ENCODE data around the gene MICU1. TPM values are rescaled to one million over a fixed set of nuclear protein-coding genes. Genes with fewer than 3 reads are reported as not detected.

MICU1 gene
- total RNA-seq, 2 experiments from 2014 or later, result 9.4 to 12.1 TPM

GRCh38 chr10:72375173-72375572 lies 250.7 kb downstream of the MICU1 start:
- Histone ChIP-seq H3K36me3 (ENCODE audit: insufficient read depth, low read length) (peaks cover 7% of the 10 kb centered on the region), H3K27me3 (ENCODE audit: control insufficient read depth in 1 of 2, insufficient read depth in 2 of 2, low read length in 2 of 2) (no peaks in the 10 kb centered on the region), H3K27ac (ENCODE audit: low read depth in 1 of 2, low read length in 2 of 2) (no peak overlapping the region), H3K4me1 (ENCODE audit: insufficient read depth, low read length) (peaks cover 21% of the 10 kb centered on the region), H3K9me3 (ENCODE audit: control insufficient read depth in 1 of 2, insufficient read depth in 1 of 2, low read length in 2 of 2) (no peaks in the 10 kb centered on the region), H3K4me3 (ENCODE audit: low read length) (no peak overlapping the region)
- ChIA-PET CTCF (interaction anchor here (1.4 kb wide), 1 partner anchor 11 kb away, joined by 8 read pairs; no protein-coding TSS in a partner anchor), POLR2A (no interaction called here)
- no peak for TF ChIP-seq CTCF (IDR thresholded peaks at IDR 0.05)
- Mint-ChIP-seq H3K27me3 (no peaks in the 10 kb centered on the region), H3K9me3 (no peaks in the 10 kb centered on the region), H3K4me3 (no peak overlapping the region), H3K27ac (no peak overlapping the region), H3K4me1 (ENCODE audit: low read depth) (peaks cover 6% of the 10 kb centered on the region), H3K36me3 (ENCODE audit: low read depth) (peaks cover 20% of the 10 kb centered on the region)
- DNase-seq, result no peak
- ATAC-seq (ENCODE audit: poor library complexity), result no peak
- intact Hi-C loops (cut with DNase I, micrococcal nuclease), result no loop called here

GRCh38 chr10:72370201-72370722 lies 255.6 kb downstream of the MICU1 start:
- H3K4me1 ChIP-seq (ENCODE audit: insufficient read depth, low read length), result peaks cover 25% of the 10 kb centered on the region
- H3K4me3 Mint-ChIP-seq, result peak overlapping the region; percentile 8
- H3K36me3 ChIP-seq (ENCODE audit: insufficient read depth, low read length), result peaks cover 19% of the 10 kb centered on the region
- peaks cover 15% of the 10 kb centered on the region for H3K4me1 Mint-ChIP-seq (ENCODE audit: low read depth)
- no peak for TF ChIP-seq CTCF (IDR thresholded peaks at IDR 0.05)
- peak overlapping the region in 1 of 2 donors; percentile 34 for H3K27ac ChIP-seq (ENCODE audit: low read depth in 1 of 2, low read length in 2 of 2)
- ChIA-PET POLR2A (interaction anchor here (0.6 kb wide), 1 partner anchor 122 kb away, joined by 3 read pairs; no protein-coding TSS in a partner anchor), CTCF (interaction anchor here (1.2 kb wide), 1 partner anchor 464 kb away, joined by 3 read pairs; no protein-coding TSS in a partner anchor)
- H3K9me3 Mint-ChIP-seq, result no peaks in the 10 kb centered on the region
- DNase-seq (peak in 4 of 14 experiments; percentile 12 to 85 (median 75)), ATAC-seq (ENCODE audit: poor library complexity) (peak; percentile 86)
- H3K27me3 ChIP-seq (ENCODE audit: control insufficient read depth in 1 of 2, insufficient read depth in 2 of 2, low read length in 2 of 2), result no peaks in the 10 kb centered on the region
- intact Hi-C loops (cut with DNase I, micrococcal nuclease), result no loop called here
- no peaks in the 10 kb centered on the region for H3K9me3 ChIP-seq (ENCODE audit: control insufficient read depth in 1 of 2, insufficient read depth in 1 of 2, low read length in 2 of 2)
- no peaks in the 10 kb centered on the region for H3K27me3 Mint-ChIP-seq
- H3K27ac Mint-ChIP-seq, result peak overlapping the region; percentile 69
- peaks cover 43% of the 10 kb centered on the region for H3K36me3 Mint-ChIP-seq (ENCODE audit: low read depth)
- no peak overlapping the region for H3K4me3 ChIP-seq (ENCODE audit: low read length)

GRCh38 chr10:72367301-72367960 lies 258.4 kb downstream of the MICU1 start:
- ATAC-seq (ENCODE audit: poor library complexity), result no peak
- no peak overlapping the region for H3K27ac ChIP-seq (ENCODE audit: low read depth in 1 of 2, low read length in 2 of 2)
- no peak for TF ChIP-seq CTCF (IDR thresholded peaks at IDR 0.05)
- peaks cover 14% of the 10 kb centered on the region for H3K36me3 ChIP-seq (ENCODE audit: insufficient read depth, low read length)
- ChIA-PET CTCF (no interaction called here), POLR2A (no interaction called here)
- DNase-seq, result no peak
- H3K4me3 ChIP-seq (ENCODE audit: low read length), result no peak overlapping the region
- H3K27me3 Mint-ChIP-seq, result no peaks in the 10 kb centered on the region
- no peaks in the 10 kb centered on the region for H3K9me3 ChIP-seq (ENCODE audit: control insufficient read depth in 1 of 2, insufficient read depth in 1 of 2, low read length in 2 of 2)
- peaks cover 39% of the 10 kb centered on the region for H3K4me1 ChIP-seq (ENCODE audit: insufficient read depth, low read length)
- no peaks in the 10 kb centered on the region for H3K27me3 ChIP-seq (ENCODE audit: control insufficient read depth in 1 of 2, insufficient read depth in 2 of 2, low read length in 2 of 2)
- peak overlapping the region; percentile 27 for H3K27ac Mint-ChIP-seq
- no peak overlapping the region for H3K4me3 Mint-ChIP-seq
- no peaks in the 10 kb centered on the region for H3K9me3 Mint-ChIP-seq
- peaks cover 33% of the 10 kb centered on the region for H3K36me3 Mint-ChIP-seq (ENCODE audit: low read depth)
- intact Hi-C loops (cut with DNase I, micrococcal nuclease), result loop anchor here in 1 of 2 experiments (5.0 kb wide), 1 partner anchor 185 kb away; no protein-coding TSS in a partner anchor
- peaks cover 28% of the 10 kb centered on the region for H3K4me1 Mint-ChIP-seq (ENCODE audit: low read depth)
